AG10803 (cell line): ENCODE measurements around the gene DHRS1.

ENCODE experiments used
- DNase-seq: peaks from one replicate; pipeline ENCODE4 v3.0.0; 2010; ENCODE audit warnings: low read depth
- H3K4me3 ChIP-seq: 2 replicates; pipeline ENCODE4 v1.5.1; 2011; ENCODE audit warnings: mild to moderate bottlenecking, low read length, control low read depth
- CTCF ChIP-seq: conservative IDR thresholded peaks from 2 replicates; pipeline ENCODE4 v1.5.1; 2011; ENCODE audit warnings: mild to moderate bottlenecking, low read length, control low read depth, inconsistent platforms

Gene DHRS1

GRCh38 chr14:24258548-24259265 is 40.9 kb downstream of the DHRS1 start:
- H3K4me3 ChIP-seq: no peak overlapping the region
- no peak for TF ChIP-seq CTCF
- no peak for DNase-seq

- no peak for TF ChIP-seq CTCF
- DNase-seq: no peak
- no peak overlapping the region for H3K4me3 ChIP-seq
Observed at GRCh38 chr14:24258119-24258518, 41.5 kb downstream of the DHRS1 start.

- no peak overlapping the region for H3K4me3 ChIP-seq
- TF ChIP-seq CTCF: no peak
- no peak for DNase-seq
Observed at GRCh38 chr14:24256960-24257359, 42.6 kb downstream of the DHRS1 start.

- DNase-seq: no peak
- no peak for TF ChIP-seq CTCF
- H3K4me3 ChIP-seq: no peak overlapping the region
Observed at GRCh38 chr14:24255931-24256711, 43.5 kb downstream of the DHRS1 start.

- no peak for DNase-seq
- TF ChIP-seq CTCF: no peak
- H3K4me3 ChIP-seq: no peak overlapping the region
Observed at GRCh38 chr14:24255438-24255837, 44.1 kb downstream of the DHRS1 start.

- no peak overlapping the region for H3K4me3 ChIP-seq
- DNase-seq: no peak
- no peak for TF ChIP-seq CTCF
Observed at GRCh38 chr14:24254630-24255392, 44.8 kb downstream of the DHRS1 start.

- DNase-seq: no peak
- H3K4me3 ChIP-seq: no peak overlapping the region
- TF ChIP-seq CTCF: no peak
Observed at GRCh38 chr14:24253936-24254335, 45.6 kb downstream of the DHRS1 start.
